ENCODE measurements around the gene RIPPLY3. TPM values are rescaled to one million over a fixed set of nuclear protein-coding genes. Genes with fewer than 3 reads are reported as not detected.
"Not testable (repeated sequence)": the region's sequence is repeated elsewhere in the genome, so short reads cannot be mapped to it uniquely, and the experiment has no call there.

The RIPPLY3 gene
- total RNA-seq, 3 donors from 2014 or later, result not detected

DNA sequence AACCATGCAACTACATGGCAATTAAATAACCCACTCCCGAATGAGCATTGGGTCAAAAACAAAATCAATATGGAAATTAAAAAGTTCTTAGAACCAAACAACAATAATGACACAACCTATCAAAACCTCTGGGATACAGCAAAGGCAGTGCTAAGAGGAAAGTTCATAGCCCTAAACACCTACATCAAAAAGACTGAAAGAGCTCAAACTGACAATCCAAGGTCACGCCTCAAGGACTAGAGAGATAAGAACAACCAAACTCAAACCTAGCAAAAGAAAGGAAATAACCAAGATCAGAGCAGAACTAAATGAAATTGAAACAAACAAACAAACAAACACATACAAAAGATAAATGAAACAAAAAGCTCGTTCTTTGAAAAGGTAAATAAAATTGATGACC is 43.2 kb downstream of the RIPPLY3 start:
- H3K27me3 Mint-ChIP-seq (ENCODE audit: low read depth), result peaks cover 15% of the 10 kb centered on the region
- not testable (repeated sequence) for H3K4me3 Mint-ChIP-seq; ATAC-seq; H3K9me3 Mint-ChIP-seq; H3K4me1 Mint-ChIP-seq (ENCODE audit: low read depth); H3K36me3 Mint-ChIP-seq (ENCODE audit: insufficient read depth); DNase-seq

DNA sequence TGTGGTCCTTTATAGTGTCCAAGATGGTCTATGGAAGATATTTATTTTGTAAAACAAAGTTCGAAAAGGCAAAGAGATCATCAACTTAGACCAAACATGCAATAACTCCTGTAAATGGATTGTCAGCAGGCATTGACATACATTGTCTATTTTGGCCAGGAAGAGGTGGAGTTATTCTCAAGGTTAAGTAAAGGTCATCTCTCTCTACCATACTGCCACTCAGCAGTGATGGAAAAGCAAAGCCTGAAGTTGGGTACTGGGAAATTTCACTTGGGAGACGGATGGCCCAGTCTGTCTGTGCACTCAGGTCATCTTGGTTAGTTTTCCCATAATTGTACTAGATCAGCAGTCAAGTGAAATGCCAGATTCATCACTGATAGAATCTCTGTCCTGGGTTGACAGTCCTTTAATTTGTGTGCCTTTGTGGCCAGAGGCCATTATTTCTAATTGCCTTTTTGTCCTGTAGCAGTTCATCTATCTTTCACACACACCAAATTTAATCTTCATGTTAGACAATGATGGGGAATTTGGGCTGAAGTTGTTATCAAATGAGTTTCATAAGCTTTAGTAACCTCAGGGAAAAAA is 48.9 kb downstream of the RIPPLY3 start:
- DNase-seq (no peak), ATAC-seq (no peak)
- Mint-ChIP-seq H3K4me1 (ENCODE audit: low read depth) (no peaks in the 10 kb centered on the region), H3K27me3 (ENCODE audit: low read depth) (peaks cover 6% of the 10 kb centered on the region), H3K9me3 (no peaks in the 10 kb centered on the region), H3K36me3 (ENCODE audit: insufficient read depth) (no peaks in the 10 kb centered on the region), H3K4me3 (no peak overlapping the region)

DNA sequence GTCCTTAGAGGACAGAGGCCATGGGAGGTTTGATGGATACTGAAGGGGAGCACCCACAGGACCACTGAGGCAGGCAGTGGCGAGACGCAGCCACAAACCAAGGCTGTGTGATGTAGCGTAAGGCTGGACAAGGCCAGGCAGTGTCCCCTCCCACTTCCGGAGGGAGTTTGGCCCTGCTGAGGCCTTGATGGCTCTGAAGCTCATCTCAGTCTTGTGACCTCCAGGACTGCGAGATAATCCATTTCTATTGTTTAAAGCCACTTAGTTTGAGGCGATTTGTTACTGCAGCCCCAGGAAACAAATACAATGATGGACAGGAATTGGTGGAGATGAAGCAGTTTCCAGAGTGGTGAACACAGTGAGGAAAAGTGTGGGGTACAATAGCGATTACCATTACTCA is 51.1 kb downstream of the RIPPLY3 start:
- DNase-seq (no peak), ATAC-seq (no peak)
- Mint-ChIP-seq H3K9me3 (no peaks in the 10 kb centered on the region), H3K4me3 (no peak overlapping the region), H3K36me3 (ENCODE audit: insufficient read depth) (no peaks in the 10 kb centered on the region), H3K4me1 (ENCODE audit: low read depth) (no peaks in the 10 kb centered on the region), H3K27me3 (ENCODE audit: low read depth) (peaks cover 4% of the 10 kb centered on the region)

GRCh38 chr21:37058261-37058660 is 51.8 kb downstream of the RIPPLY3 start:
- Mint-ChIP-seq H3K9me3 (no peaks in the 10 kb centered on the region), H3K4me1 (ENCODE audit: low read depth) (no peaks in the 10 kb centered on the region), H3K36me3 (ENCODE audit: insufficient read depth) (no peaks in the 10 kb centered on the region), H3K4me3 (no peak overlapping the region), H3K27me3 (ENCODE audit: low read depth) (peaks cover 3% of the 10 kb centered on the region)
- no peak for DNase-seq
- no peak for ATAC-seq

GRCh38 chr21:37059181-37059580 is 52.7 kb downstream of the RIPPLY3 start:
- Mint-ChIP-seq H3K4me3 (no peak overlapping the region), H3K27me3 (ENCODE audit: low read depth) (no peaks in the 10 kb centered on the region), H3K9me3 (no peaks in the 10 kb centered on the region), H3K4me1 (ENCODE audit: low read depth) (no peaks in the 10 kb centered on the region), H3K36me3 (ENCODE audit: insufficient read depth) (no peaks in the 10 kb centered on the region)
- ATAC-seq (no peak), DNase-seq (no peak)

DNA sequence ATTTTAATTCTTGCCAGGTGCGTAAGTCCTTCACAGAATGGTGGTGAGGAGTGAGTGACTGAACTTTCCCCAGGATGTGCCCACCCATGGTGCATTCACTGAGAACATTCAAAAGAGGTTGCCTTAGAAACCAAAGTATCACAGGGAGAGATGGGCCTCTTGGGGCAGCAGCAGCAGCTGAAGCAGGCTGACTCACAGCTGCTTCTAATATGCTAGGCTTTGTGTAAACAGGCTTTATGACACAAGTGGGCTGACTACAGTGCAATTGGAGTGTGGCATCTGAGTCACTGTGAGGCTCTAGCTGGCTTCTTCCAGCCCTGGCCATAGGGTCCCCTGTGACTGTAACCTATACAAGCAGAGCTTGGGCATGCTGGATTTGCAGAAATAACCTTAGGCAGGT is 53.8 kb downstream of the RIPPLY3 start:
- Mint-ChIP-seq H3K27me3 (ENCODE audit: low read depth) (no peaks in the 10 kb centered on the region), H3K9me3 (no peaks in the 10 kb centered on the region), H3K4me1 (ENCODE audit: low read depth) (no peaks in the 10 kb centered on the region), H3K36me3 (ENCODE audit: insufficient read depth) (peaks cover 9% of the 10 kb centered on the region), H3K4me3 (no peak overlapping the region)
- ATAC-seq, result peak; percentile 94
- no peak for DNase-seq

DNA sequence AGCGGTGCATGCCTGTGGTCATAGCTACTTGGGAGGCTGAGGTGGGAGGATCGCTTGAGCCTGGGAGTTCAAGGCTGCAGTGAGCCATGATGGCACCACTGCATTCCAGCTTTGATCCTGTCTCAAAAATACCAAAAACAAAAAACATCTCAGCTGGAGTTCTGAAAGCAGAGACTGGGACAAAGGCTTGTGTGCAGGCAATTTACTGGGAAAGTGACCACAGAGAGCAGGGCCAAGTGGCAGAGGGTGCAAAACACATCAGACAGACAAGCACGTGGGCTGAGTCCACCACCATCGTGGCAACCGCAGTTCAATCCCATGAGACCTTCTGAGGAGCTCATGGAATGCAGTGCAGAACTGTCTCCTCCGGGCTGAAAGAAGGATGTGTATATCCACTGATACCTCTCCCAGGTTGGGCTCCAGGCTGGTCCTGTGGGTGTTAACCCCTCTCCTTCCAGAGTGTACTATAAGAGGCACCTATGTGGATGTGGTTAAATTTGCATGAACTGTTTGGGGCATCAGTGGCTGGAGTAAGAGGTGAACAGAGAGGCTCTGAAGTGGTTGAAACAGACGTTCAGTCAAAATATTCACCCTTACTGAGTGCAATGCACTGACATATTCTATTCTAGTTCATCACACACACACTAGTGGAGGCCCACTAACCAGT is 55.6 kb downstream of the RIPPLY3 start:
- Mint-ChIP-seq H3K27me3 (ENCODE audit: low read depth) (no peaks in the 10 kb centered on the region), H3K4me3 (no peak overlapping the region), H3K4me1 (ENCODE audit: low read depth) (no peaks in the 10 kb centered on the region), H3K36me3 (ENCODE audit: insufficient read depth) (peaks cover 9% of the 10 kb centered on the region), H3K9me3 (no peaks in the 10 kb centered on the region)
- no peak for DNase-seq
- ATAC-seq, result no peak

- ATAC-seq (no peak), DNase-seq (no peak)
- H3K4me3 Mint-ChIP-seq, result no peak overlapping the region
- peaks cover 9% of the 10 kb centered on the region for H3K36me3 Mint-ChIP-seq (ENCODE audit: insufficient read depth)
- H3K9me3 Mint-ChIP-seq, result no peaks in the 10 kb centered on the region
- H3K27me3 Mint-ChIP-seq (ENCODE audit: low read depth), result no peaks in the 10 kb centered on the region
- H3K4me1 Mint-ChIP-seq (ENCODE audit: low read depth), result no peaks in the 10 kb centered on the region
Measured at GRCh38 chr21:37062593-37062935, 56.1 kb downstream of the RIPPLY3 start.

DNA sequence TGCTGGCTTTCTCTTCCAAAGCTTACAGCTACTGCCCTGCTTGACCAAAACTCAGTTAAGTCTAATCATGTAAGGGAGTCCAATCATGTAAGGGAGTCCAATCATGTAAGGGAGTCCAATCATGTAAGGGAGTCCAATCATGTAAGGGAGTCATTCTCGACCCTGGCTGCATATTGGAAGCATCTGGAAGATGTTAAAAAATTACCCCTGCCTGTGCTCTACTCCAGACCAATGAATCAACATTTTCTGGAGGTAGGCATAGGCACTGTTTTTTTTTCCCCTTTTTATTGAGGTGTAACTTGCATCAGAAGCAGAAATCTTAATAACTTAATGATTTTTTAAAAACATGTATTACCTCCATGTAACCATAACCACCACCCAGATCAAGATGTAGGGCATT is 56.9 kb downstream of the RIPPLY3 start:
- no peak overlapping the region for H3K4me3 Mint-ChIP-seq
- no peak for DNase-seq
- H3K4me1 Mint-ChIP-seq (ENCODE audit: low read depth), result no peaks in the 10 kb centered on the region
- no peaks in the 10 kb centered on the region for H3K27me3 Mint-ChIP-seq (ENCODE audit: low read depth)
- H3K9me3 Mint-ChIP-seq, result no peaks in the 10 kb centered on the region
- peaks cover 10% of the 10 kb centered on the region for H3K36me3 Mint-ChIP-seq (ENCODE audit: insufficient read depth)
- ATAC-seq, result no peak

DNA sequence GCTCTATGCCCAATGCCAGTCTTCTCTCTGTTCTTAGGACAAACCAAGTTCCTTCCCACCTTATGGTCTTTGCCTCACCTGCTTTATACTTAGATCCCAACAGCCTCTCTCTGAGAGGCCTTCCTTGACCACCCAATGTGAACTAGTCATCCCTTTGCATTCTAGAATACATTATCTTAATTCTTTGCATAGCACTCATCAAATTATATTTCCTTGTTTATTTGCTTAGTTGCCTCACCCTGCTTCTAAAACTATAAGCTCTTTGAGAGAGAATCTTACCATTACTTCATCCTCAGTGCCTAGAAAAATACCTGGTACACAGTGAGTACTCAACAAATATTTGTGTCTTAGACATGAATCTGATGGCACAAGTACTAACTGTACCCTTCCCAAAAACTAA is 58.3 kb downstream of the RIPPLY3 start:
- H3K9me3 Mint-ChIP-seq, result no peaks in the 10 kb centered on the region
- DNase-seq (no peak), ATAC-seq (no peak)
- no peaks in the 10 kb centered on the region for H3K27me3 Mint-ChIP-seq (ENCODE audit: low read depth)
- H3K4me3 Mint-ChIP-seq, result no peak overlapping the region
- H3K36me3 Mint-ChIP-seq (ENCODE audit: insufficient read depth), result peaks cover 17% of the 10 kb centered on the region
- H3K4me1 Mint-ChIP-seq (ENCODE audit: low read depth), result no peaks in the 10 kb centered on the region

GRCh38 chr21:37065561-37066177 is 59.2 kb downstream of the RIPPLY3 start:
- Mint-ChIP-seq H3K4me3 (no peak overlapping the region), H3K27me3 (ENCODE audit: low read depth) (no peaks in the 10 kb centered on the region), H3K36me3 (ENCODE audit: insufficient read depth) (peaks cover 21% of the 10 kb centered on the region), H3K9me3 (no peaks in the 10 kb centered on the region), H3K4me1 (ENCODE audit: low read depth) (peaks cover 6% of the 10 kb centered on the region)
- DNase-seq, result no peak
- ATAC-seq, result no peak

Other genes with a start within 250 kb of the RIPPLY3 start
- 1 to 10 TPM; 7.1 to 8.6 (median 8.3) TPM for gene HLCS, start 40.0 kb upstream of the RIPPLY3 start, total RNA-seq
- gene PIGP, start 66.4 kb downstream of the RIPPLY3 start, total RNA-seq, result 10 to 100 TPM; 14.7 to 17.8 (median 15.9) TPM
- gene TTC3, start 66.6 kb downstream of the RIPPLY3 start, total RNA-seq, result 10 to 100 TPM; 41.9 to 46.5 (median 44.6) TPM